ENCODE data around the gene CDON.

DNA sequence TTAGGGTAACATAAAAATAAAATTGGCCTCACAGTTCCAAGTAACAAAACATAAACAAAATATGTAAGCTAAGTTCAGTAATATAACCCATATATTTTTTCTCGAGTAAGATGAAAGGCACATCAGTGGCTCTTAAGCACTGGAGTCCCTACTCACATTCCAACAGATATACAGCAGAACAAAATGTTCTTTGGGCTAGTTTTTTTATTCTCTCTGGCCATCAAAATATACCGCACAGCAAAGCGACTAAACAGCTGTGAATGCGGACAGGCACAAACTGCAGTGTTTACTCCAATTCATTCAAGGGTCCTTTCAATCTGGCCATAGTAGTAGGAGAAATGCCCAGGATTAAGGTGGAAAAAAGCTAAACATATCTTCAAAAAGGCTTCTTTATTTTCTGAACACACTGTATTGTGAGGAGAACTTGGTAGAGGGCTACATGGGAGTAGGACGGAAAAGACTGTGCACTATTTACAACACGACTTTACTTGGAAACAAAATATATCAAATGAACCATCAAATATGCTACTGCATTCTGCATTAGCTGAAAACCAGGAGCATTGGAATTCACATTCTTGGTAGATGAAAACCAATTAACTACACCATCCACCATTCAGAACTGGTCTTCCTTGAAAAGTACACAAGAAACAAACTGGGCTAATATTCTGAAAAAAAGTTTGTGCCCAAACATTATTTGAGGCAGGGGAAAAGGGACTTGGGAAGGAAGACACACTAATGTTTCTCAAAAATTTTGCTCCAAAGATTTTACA lies 4.4 kb downstream of the CDON start:
- TF ChIP-seq POLR2A (IDR thresholded peaks at IDR 0.05; ENCODE audit: low read depth, low read length) (no peak), CTCF (IDR thresholded peaks at IDR 0.05; ENCODE audit: extremely low read depth in 1 of 2, insufficient read depth in 1 of 2, low read depth in 1 of 2, low read length in 2 of 2) (no peak), EZH2 (IDR thresholded peaks at IDR 0.05; ENCODE audit: borderline replicate concordance, low read depth, low read length, severe bottlenecking) (no peak), POLR2AphosphoS5 (IDR thresholded peaks at IDR 0.05; ENCODE audit: insufficient read depth, low read depth, low read length) (no peak), MYC (IDR thresholded peaks at IDR 0.05; ENCODE audit: low read depth, low read length) (no peak), FOS (IDR thresholded peaks at IDR 0.05; ENCODE audit: borderline replicate concordance, insufficient read depth, low read length) (no peak), JUN (IDR thresholded peaks at IDR 0.05; ENCODE audit: borderline replicate concordance, insufficient read depth, insufficient read length, low read depth) (no peak)
- TF ChIP-seq, protein P1, sequence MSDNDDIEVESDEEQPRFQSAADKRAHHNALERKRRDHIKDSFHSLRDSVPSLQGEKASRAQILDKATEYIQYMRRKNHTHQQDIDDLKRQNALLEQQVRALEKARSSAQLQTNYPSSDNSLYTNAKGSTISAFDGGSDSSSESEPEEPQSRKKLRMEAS (IDR thresholded peaks at IDR 0.05; ENCODE audit: insufficient read depth, insufficient read length), result no peak
